ENCODE results near the gene SLC2A9.

The SLC2A9 gene

GRCh38 chr4:10006601-10007435 is 14.5 kb downstream of the SLC2A9 start:
- no peak overlapping the region for H3K9ac ChIP-seq (ENCODE audit: low read depth, low read length, poor library complexity, severe bottlenecking)
- H3K4me3 ChIP-seq (ENCODE audit: low read length, poor library complexity, severe bottlenecking): no peak overlapping the region
- H4K20me1 ChIP-seq (ENCODE audit: insufficient read depth, low read length, poor library complexity, severe bottlenecking): no peaks in the 10 kb centered on the region
- no peak overlapping the region for H2AFZ ChIP-seq (ENCODE audit: low read length)
- no peaks in the 10 kb centered on the region for H3K9me2 ChIP-seq (replicated peaks; ENCODE audit: low read depth, low read length)
- H3K79me2 ChIP-seq (ENCODE audit: insufficient read depth, low read length): no peaks in the 10 kb centered on the region
- H3K4me2 ChIP-seq (ENCODE audit: low read depth, low read length, poor library complexity, severe bottlenecking): no peak overlapping the region
- TF ChIP-seq EZH2phosphoT487 (IDR thresholded peaks at IDR 0.05; ENCODE audit: borderline replicate concordance): no peak
- TF ChIP-seq, protein P1, sequence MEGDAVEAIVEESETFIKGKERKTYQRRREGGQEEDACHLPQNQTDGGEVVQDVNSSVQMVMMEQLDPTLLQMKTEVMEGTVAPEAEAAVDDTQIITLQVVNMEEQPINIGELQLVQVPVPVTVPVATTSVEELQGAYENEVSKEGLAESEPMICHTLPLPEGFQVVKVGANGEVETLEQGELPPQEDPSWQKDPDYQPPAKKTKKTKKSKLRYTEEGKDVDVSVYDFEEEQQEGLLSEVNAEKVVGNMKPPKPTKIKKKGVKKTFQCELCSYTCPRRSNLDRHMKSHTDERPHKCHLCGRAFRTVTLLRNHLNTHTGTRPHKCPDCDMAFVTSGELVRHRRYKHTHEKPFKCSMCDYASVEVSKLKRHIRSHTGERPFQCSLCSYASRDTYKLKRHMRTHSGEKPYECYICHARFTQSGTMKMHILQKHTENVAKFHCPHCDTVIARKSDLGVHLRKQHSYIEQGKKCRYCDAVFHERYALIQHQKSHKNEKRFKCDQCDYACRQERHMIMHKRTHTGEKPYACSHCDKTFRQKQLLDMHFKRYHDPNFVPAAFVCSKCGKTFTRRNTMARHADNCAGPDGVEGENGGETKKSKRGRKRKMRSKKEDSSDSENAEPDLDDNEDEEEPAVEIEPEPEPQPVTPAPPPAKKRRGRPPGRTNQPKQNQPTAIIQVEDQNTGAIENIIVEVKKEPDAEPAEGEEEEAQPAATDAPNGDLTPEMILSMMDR (conservative IDR thresholded peaks at IDR 0.05; ENCODE audit: low read length): no peak
- no peaks in the 10 kb centered on the region for H3K9me3 ChIP-seq (ENCODE audit: insufficient read depth, low read depth, low read length)
- H3F3A ChIP-seq (ENCODE audit: low read depth): no peaks in the 10 kb centered on the region
- no peaks in the 10 kb centered on the region for H3K27me3 ChIP-seq (ENCODE audit: insufficient read depth, low read length, poor library complexity, severe bottlenecking)
- no peaks in the 10 kb centered on the region for H3K4me1 ChIP-seq (ENCODE audit: insufficient read depth, low read length, poor library complexity, severe bottlenecking)
- no peaks in the 10 kb centered on the region for H3K36me3 ChIP-seq (ENCODE audit: insufficient read depth, low read length)

GRCh38 chr4:10006231-10006600 is 15.1 kb downstream of the SLC2A9 start:
- Histone ChIP-seq H3K4me2 (ENCODE audit: low read depth, low read length, poor library complexity, severe bottlenecking) (no peak overlapping the region), H4K20me1 (ENCODE audit: insufficient read depth, low read length, poor library complexity, severe bottlenecking) (no peaks in the 10 kb centered on the region), H2AFZ (ENCODE audit: low read length) (no peak overlapping the region), H3F3A (ENCODE audit: low read depth) (no peaks in the 10 kb centered on the region), H3K9me2 (replicated peaks; ENCODE audit: low read depth, low read length) (no peaks in the 10 kb centered on the region), H3K4me1 (ENCODE audit: insufficient read depth, low read length, poor library complexity, severe bottlenecking) (no peaks in the 10 kb centered on the region), H3K27me3 (ENCODE audit: insufficient read depth, low read length, poor library complexity, severe bottlenecking) (no peaks in the 10 kb centered on the region), H3K9ac (ENCODE audit: low read depth, low read length, poor library complexity, severe bottlenecking) (no peak overlapping the region), H3K36me3 (ENCODE audit: insufficient read depth, low read length) (no peaks in the 10 kb centered on the region), H3K9me3 (ENCODE audit: insufficient read depth, low read depth, low read length) (no peaks in the 10 kb centered on the region), H3K4me3 (ENCODE audit: low read length, poor library complexity, severe bottlenecking) (no peak overlapping the region), H3K79me2 (ENCODE audit: insufficient read depth, low read length) (no peaks in the 10 kb centered on the region)
- no peak for TF ChIP-seq EZH2phosphoT487 (IDR thresholded peaks at IDR 0.05; ENCODE audit: borderline replicate concordance)
- TF ChIP-seq, protein P1 (conservative IDR thresholded peaks at IDR 0.05; ENCODE audit: low read length): no peak

GRCh38 chr4:10005632-10006031 is 15.7 kb downstream of the SLC2A9 start:
- H4K20me1 ChIP-seq (ENCODE audit: insufficient read depth, low read length, poor library complexity, severe bottlenecking): no peaks in the 10 kb centered on the region
- no peaks in the 10 kb centered on the region for H3K36me3 ChIP-seq (ENCODE audit: insufficient read depth, low read length)
- no peaks in the 10 kb centered on the region for H3K79me2 ChIP-seq (ENCODE audit: insufficient read depth, low read length)
- H3K4me2 ChIP-seq (ENCODE audit: low read depth, low read length, poor library complexity, severe bottlenecking): no peak overlapping the region
- H3F3A ChIP-seq (ENCODE audit: low read depth): no peaks in the 10 kb centered on the region
- H2AFZ ChIP-seq (ENCODE audit: low read length): no peak overlapping the region
- no peaks in the 10 kb centered on the region for H3K27me3 ChIP-seq (ENCODE audit: insufficient read depth, low read length, poor library complexity, severe bottlenecking)
- no peak overlapping the region for H3K4me3 ChIP-seq (ENCODE audit: low read length, poor library complexity, severe bottlenecking)
- no peaks in the 10 kb centered on the region for H3K9me2 ChIP-seq (replicated peaks; ENCODE audit: low read depth, low read length)
- no peak overlapping the region for H3K9ac ChIP-seq (ENCODE audit: low read depth, low read length, poor library complexity, severe bottlenecking)
- no peaks in the 10 kb centered on the region for H3K4me1 ChIP-seq (ENCODE audit: insufficient read depth, low read length, poor library complexity, severe bottlenecking)
- TF ChIP-seq, protein P1 (conservative IDR thresholded peaks at IDR 0.05; ENCODE audit: low read length): no peak
- TF ChIP-seq EZH2phosphoT487 (IDR thresholded peaks at IDR 0.05; ENCODE audit: borderline replicate concordance): no peak
- no peaks in the 10 kb centered on the region for H3K9me3 ChIP-seq (ENCODE audit: insufficient read depth, low read depth, low read length)

Measured in Loucy (cell line).